GM18519 (cell line): Measurements from ENCODE around the gene ACACA.

Source experiments
- ATAC-seq: cut with Tn5 transposase; IDR thresholded peaks from one replicate; pipeline ENCODE4 v1.9.1; 2021; ENCODE audit warnings: mild to moderate bottlenecking, moderate library complexity; ENCODE audit not compliant: unreplicated experiment, low FRiP score

ACACA gene

GRCh38 chr17:37190493-37190892, 216.1 kb downstream of the ACACA start:
- no peak for ATAC-seq

- ATAC-seq, result no peak
Measured at GRCh38 chr17:37188157-37188556, 218.5 kb downstream of the ACACA start.

GRCh38 chr17:37187262-37187661, 219.4 kb downstream of the ACACA start:
- no peak for ATAC-seq

GRCh38 chr17:37182786-37183465, 223.7 kb downstream of the ACACA start:
- ATAC-seq, result no peak

GRCh38 chr17:37180376-37180775, 226.3 kb downstream of the ACACA start:
- no peak for ATAC-seq

- ATAC-seq, result no peak
Measured at GRCh38 chr17:37179893-37180292, 226.7 kb downstream of the ACACA start.

- no peak for ATAC-seq
Measured at GRCh38 chr17:37177254-37177870, 229.3 kb downstream of the ACACA start.

- ATAC-seq, result no peak
Measured at GRCh38 chr17:37176723-37177122, 229.9 kb downstream of the ACACA start.

- ATAC-seq, result no peak
Measured at GRCh38 chr17:37174205-37174604, 232.4 kb downstream of the ACACA start.

- ATAC-seq, result no peak
Measured at GRCh38 chr17:37170881-37171425, 235.7 kb downstream of the ACACA start.

GRCh38 chr17:37168731-37169353, 237.8 kb downstream of the ACACA start:
- ATAC-seq, result no peak

GRCh38 chr17:37167756-37168155, 238.9 kb downstream of the ACACA start:
- ATAC-seq, result no peak

GRCh38 chr17:37164057-37164456, 242.6 kb downstream of the ACACA start:
- ATAC-seq, result no peak

- no peak for ATAC-seq
Measured at GRCh38 chr17:37162800-37163199, 243.8 kb downstream of the ACACA start.

- no peak for ATAC-seq
Measured at GRCh38 chr17:37160944-37161343, 245.7 kb downstream of the ACACA start.

GRCh38 chr17:37158290-37158689, 248.3 kb downstream of the ACACA start:
- ATAC-seq, result no peak

- no peak for ATAC-seq
Measured at GRCh38 chr17:37148156-37148555, 258.5 kb downstream of the ACACA start.

- ATAC-seq, result no peak
Measured at GRCh38 chr17:37147301-37147812, 259.3 kb downstream of the ACACA start.

- no peak for ATAC-seq
Measured at GRCh38 chr17:37146086-37147064, 260.3 kb downstream of the ACACA start.

- no peak for ATAC-seq
Measured at GRCh38 chr17:37144075-37144701, 262.4 kb downstream of the ACACA start.
